ENCODE data around the gene EIF3A.
"Not testable (repeated sequence)": the region's sequence is repeated elsewhere in the genome, so short reads cannot be mapped to it uniquely, and the experiment has no call there.

The EIF3A gene

DNA sequence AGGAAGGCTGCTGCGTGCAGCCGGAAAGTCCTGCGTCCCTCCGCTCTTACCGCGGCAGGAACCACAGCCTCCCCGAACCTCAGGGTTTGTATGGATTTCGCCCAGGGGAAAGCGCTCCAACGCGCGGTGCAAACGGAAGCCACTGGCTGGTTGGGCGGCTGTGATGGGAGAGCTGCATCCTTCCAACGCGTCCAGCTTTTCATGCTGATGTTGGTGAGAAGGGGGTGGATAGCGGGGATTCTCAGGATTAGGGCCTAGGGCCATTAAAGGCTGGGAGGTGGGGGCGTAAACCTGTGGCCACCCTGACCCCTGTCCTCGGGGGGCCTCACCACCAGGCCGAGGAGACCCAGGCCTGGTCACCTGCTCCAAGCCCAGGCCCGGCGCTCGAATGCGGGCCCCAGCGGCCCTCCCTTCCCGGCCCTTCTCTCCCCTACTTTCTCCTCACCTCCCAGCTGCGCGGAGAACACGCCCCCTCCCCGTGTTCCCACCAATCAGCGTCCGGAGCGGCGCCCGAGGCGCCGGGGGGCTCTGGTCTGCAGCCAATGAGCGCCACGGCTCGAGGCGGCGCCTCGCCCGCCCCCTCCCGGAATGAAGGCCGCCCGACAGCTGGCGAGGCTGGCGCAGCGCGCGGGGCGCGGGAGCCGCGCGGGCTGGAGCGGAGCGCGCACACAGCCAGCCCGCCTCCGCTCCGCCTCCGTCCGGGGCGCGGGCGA is 51.6 kb downstream of the EIF3A start:
- CTCF ChIA-PET: interaction anchor here (0.8 to 1.1 kb wide), 2 partner anchors 22 to 460 kb away, joined by 3 read pairs; no protein-coding TSS in a partner anchor
- peak overlapping the region; percentile 57 for H3K4me3 ChIP-seq (ENCODE audit: low read depth, low read length)
- no peak for DNase-seq (ENCODE audit: low read depth, low spot score)
- TF ChIP-seq, protein P1, sequence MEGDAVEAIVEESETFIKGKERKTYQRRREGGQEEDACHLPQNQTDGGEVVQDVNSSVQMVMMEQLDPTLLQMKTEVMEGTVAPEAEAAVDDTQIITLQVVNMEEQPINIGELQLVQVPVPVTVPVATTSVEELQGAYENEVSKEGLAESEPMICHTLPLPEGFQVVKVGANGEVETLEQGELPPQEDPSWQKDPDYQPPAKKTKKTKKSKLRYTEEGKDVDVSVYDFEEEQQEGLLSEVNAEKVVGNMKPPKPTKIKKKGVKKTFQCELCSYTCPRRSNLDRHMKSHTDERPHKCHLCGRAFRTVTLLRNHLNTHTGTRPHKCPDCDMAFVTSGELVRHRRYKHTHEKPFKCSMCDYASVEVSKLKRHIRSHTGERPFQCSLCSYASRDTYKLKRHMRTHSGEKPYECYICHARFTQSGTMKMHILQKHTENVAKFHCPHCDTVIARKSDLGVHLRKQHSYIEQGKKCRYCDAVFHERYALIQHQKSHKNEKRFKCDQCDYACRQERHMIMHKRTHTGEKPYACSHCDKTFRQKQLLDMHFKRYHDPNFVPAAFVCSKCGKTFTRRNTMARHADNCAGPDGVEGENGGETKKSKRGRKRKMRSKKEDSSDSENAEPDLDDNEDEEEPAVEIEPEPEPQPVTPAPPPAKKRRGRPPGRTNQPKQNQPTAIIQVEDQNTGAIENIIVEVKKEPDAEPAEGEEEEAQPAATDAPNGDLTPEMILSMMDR (IDR thresholded peaks at IDR 0.05; ENCODE audit: insufficient read depth, low read length, missing control alignments): peak; percentile 15
- POLR2A ChIA-PET: no interaction called here

DNA sequence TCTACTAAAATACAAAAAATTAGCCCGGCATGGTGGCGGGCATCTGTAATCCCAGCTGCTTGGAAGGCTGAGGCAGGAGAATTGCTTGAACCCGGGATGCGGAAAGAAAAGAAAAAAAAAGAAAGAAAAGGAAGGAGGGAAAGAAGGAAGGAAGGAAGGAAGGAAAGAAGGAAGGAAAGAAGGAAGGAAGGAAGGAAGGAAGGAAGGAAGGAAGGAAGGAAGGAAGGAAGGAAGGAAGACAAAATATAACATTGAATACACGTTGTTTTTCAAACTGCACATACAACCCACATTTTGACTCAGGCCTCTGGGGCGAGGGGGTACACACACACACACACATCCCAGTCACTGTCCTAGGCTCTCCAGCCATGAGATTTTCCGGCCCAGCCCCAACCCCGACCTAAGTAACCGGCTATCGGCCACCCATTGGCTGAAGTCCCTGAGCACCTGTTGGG is 52.1 kb downstream of the EIF3A start:
- CTCF ChIA-PET: interaction anchor here (0.8 kb wide), 1 partner anchor 22 kb away, joined by 3 read pairs; no protein-coding TSS in a partner anchor
- DNase-seq (ENCODE audit: low read depth, low spot score); POLR2A ChIA-PET; H3K4me3 ChIP-seq (ENCODE audit: low read depth, low read length): not testable (repeated sequence)

DNA sequence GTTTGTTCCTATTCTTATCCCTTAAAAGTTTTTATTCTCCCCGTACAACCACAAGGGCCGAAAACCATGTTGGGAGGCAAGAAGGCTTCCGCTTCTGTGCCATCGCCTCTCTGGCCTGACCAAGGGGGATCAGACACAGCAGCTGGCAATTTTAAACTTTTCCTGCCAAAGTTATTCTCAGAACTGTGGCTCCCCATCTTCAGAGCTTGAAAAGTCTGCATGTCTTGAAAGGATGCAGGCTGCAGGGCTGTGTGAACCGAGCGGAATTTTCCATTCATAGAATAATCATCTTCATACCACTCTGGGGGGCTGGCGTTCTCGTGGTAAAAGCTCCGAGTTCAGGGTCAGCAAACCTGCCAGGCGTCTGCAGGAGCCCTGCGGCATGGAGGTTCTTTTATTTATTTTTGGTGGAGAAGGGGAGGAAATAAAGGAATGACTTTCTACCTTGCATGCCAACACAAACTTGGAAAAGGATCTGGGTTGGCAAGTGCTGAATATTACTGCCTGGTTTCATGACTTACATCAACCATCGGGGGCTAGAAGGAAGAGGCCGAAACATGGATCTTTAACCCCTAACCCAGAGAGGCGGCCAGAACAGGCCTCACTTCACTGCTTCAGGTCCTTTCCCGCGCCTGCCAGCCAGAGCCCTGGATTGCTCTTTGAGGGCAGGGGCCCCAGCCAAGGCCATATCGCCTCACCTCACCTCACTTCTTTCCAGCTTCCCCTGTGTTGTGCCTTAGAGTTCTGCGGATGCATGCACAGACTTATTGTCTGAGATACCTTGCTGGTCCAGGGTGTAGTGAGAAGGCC is 54.1 kb downstream of the EIF3A start:
- DNase-seq (ENCODE audit: low read depth, low spot score): no peak
- CTCF ChIA-PET: interaction anchor here (1.3 kb wide), 1 partner anchor 458 kb away, joined by 4 read pairs; no protein-coding TSS in a partner anchor
- TF ChIP-seq, protein P1 (IDR thresholded peaks at IDR 0.05; ENCODE audit: insufficient read depth, low read length, missing control alignments): no peak
- POLR2A ChIA-PET: no interaction called here
- H3K4me3 ChIP-seq (ENCODE audit: low read depth, low read length): no peak overlapping the region

DNA sequence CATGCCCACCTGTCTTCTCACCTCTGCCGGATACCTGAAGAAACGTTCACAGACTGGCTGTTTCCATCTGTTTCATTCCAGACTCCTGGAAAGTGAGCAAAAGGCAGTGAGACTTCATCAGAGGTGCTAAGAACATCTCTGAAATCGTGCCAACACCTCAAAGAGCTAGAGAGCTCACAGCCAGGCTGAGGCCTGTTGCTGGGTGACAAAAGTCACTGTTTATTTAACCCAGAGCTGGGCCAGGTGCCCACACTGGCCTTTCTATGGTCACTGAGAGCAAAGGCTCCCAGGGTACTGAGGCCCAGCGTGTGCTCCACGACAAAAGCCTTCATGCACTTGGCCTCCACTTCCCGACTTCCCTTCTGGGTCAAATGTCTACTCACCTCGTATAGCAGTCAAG is 54.8 kb downstream of the EIF3A start:
- TF ChIP-seq, protein P1 (IDR thresholded peaks at IDR 0.05; ENCODE audit: insufficient read depth, low read length, missing control alignments): no peak
- H3K4me3 ChIP-seq (ENCODE audit: low read depth, low read length): no peak overlapping the region
- no peak for DNase-seq (ENCODE audit: low read depth, low spot score)
- POLR2A ChIA-PET: no interaction called here
- CTCF ChIA-PET: interaction anchor here (1.3 kb wide), 1 partner anchor 457 kb away, joined by 4 read pairs; no protein-coding TSS in a partner anchor

DNA sequence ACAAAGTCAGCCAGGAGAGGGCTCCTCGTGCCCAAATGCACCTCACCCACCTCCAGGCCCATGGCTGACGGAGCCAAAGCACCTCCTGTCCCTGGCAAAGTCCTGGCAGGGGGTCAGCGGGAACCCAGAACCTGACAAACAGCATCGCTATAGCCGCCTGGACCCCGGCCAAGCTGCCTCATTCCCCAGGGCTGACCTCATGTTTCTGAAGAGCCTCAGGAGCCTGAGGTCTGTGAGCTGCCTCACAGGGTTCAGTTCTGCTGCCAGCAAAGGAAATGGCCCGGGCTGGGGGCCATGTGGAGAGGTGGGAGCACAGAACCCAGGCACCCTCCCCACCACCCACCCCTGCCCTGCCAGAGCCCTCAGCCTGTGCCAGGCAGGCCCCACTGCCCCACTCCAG is 55.3 kb downstream of the EIF3A start:
- ChIA-PET POLR2A (no interaction called here), CTCF (interaction anchor here (0.5 to 1.3 kb wide), 2 partner anchors 280 to 456 kb away, joined by 3 to 4 read pairs; no protein-coding TSS in a partner anchor)
- TF ChIP-seq, protein P1 (IDR thresholded peaks at IDR 0.05; ENCODE audit: insufficient read depth, low read length, missing control alignments): no peak
- H3K4me3 ChIP-seq (ENCODE audit: low read depth, low read length): no peak overlapping the region
- DNase-seq (ENCODE audit: low read depth, low spot score): no peak

DNA sequence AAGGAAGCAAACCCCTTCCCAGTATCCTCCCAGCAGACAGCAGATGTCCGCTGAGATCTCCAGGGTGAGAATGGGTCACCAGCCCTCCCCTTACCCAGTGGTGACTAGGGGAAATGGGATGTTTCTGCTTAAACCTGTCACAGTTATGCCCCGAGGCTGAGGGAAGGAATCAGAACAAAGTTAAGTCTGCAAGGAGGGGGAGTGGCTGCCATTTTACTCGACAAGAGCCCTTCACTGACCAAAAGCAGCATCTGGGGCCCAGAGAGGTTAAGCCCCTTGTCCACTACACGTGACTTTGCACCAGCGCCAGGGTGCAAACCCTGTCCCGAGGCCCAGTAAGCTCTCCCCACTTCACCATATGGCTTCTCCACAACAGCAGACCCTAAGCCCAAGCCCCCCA is 55.7 kb downstream of the EIF3A start:
- TF ChIP-seq, protein P1 (IDR thresholded peaks at IDR 0.05; ENCODE audit: insufficient read depth, low read length, missing control alignments): no peak
- POLR2A ChIA-PET: no interaction called here
- no peak overlapping the region for H3K4me3 ChIP-seq (ENCODE audit: low read depth, low read length)
- CTCF ChIA-PET: interaction anchor here (0.5 to 1.3 kb wide), 2 partner anchors 280 to 456 kb away, joined by 3 to 4 read pairs; no protein-coding TSS in a partner anchor
- DNase-seq (ENCODE audit: low read depth, low spot score): no peak

Data from AG04449 (cell line).